Left ventricle myocardium inferior (tissue), 1 donor: ENCODE measurements around the gene PKP4. TPM values are rescaled to one million over a fixed set of nuclear protein-coding genes. Genes with fewer than 3 reads are reported as not detected.
A peak's percentile ranks its signal among the peaks of the same experiment; 100 is the strongest.

Experiments
- DNase-seq: peaks from one replicate; pipeline ENCODE4 v3.0.0-alpha.2; 2020
- H3K27ac ChIP-seq: fragments of 200-600 bp; replicated peaks from 2 replicates; pipeline ENCODE4 v1.8.0; 2021
- H3K27me3 ChIP-seq: fragments of 200-600 bp; 2 replicates; pipeline ENCODE4 v1.8.0; 2021; ENCODE audit warnings: low read depth
- H3K36me3 ChIP-seq: fragments of 200-600 bp; 2 replicates; pipeline ENCODE4 v1.8.0; 2021
- H3K4me1 ChIP-seq: fragments of 200-600 bp; 2 replicates; pipeline ENCODE4 v1.8.0; 2021
- H3K4me3 ChIP-seq: fragments of 200-600 bp; 2 replicates; pipeline ENCODE4 v1.8.0; 2021; ENCODE audit warnings: mild to moderate bottlenecking, moderate library complexity
- H3K9me3 ChIP-seq: fragments of 200-600 bp; replicated peaks from 2 replicates; pipeline ENCODE4 v1.8.0; 2021
- CTCF ChIP-seq: fragments of 200-600 bp; IDR thresholded peaks from 2 replicates; pipeline ENCODE4 v1.8.0; 2021; ENCODE audit warnings: antibody characterized with exemption, mild to moderate bottlenecking, borderline replicate concordance
- intact Hi-C: fragments of 100-400 bp; cut with micrococcal nuclease; formaldehyde crosslinking; loops from one replicate; pipeline ENCODE4 v1.11.0; 2022
- total RNA-seq: library from RNA; stranded (reverse); fragmentation: NEBNext Ultra II Directional; extraction: Animal tissue kit (Norgen Biotek cat#: 25700); gene quantifications from one replicate; pipeline ENCODE4 v1.2.1, GENCODE V29; 2021
- donor health status: DM: no; HTN: yes; CAD: no; lungs with severe emphysema.

PKP4 gene
- total RNA-seq, 1 donor from 2014 or later = 47.6 TPM

- no peak overlapping the region for H3K27ac ChIP-seq
- H3K27me3 ChIP-seq = no peaks in the 10 kb centered on the region
- DNase-seq = peak; percentile 68
- peaks cover 65% of the 10 kb centered on the region for H3K4me1 ChIP-seq
- no peaks in the 10 kb centered on the region for H3K36me3 ChIP-seq
- intact Hi-C loops = no loop called here
- H3K4me3 ChIP-seq = no peak overlapping the region
- H3K9me3 ChIP-seq = no peaks in the 10 kb centered on the region
- TF ChIP-seq CTCF = no peak
Observed at GRCh38 chr2:158501301-158501700, 44.5 kb downstream of the PKP4 start.

- intact Hi-C loops = no loop called here
- H3K36me3 ChIP-seq = no peaks in the 10 kb centered on the region
- peaks cover 71% of the 10 kb centered on the region for H3K4me1 ChIP-seq
- no peak for DNase-seq
- no peaks in the 10 kb centered on the region for H3K27me3 ChIP-seq
- TF ChIP-seq CTCF = no peak
- H3K27ac ChIP-seq = no peak overlapping the region
- H3K4me3 ChIP-seq = no peak overlapping the region
- H3K9me3 ChIP-seq = no peaks in the 10 kb centered on the region
Observed at GRCh38 chr2:158502974-158503373, 46.2 kb downstream of the PKP4 start.

- TF ChIP-seq CTCF = no peak
- Histone ChIP-seq H3K4me3 (no peak overlapping the region), H3K27ac (no peak overlapping the region), H3K27me3 (no peaks in the 10 kb centered on the region), H3K9me3 (no peaks in the 10 kb centered on the region), H3K4me1 (peaks cover 64% of the 10 kb centered on the region), H3K36me3 (no peaks in the 10 kb centered on the region)
- DNase-seq = no peak
- intact Hi-C loops = no loop called here
Observed at GRCh38 chr2:158504088-158504487, 47.3 kb downstream of the PKP4 start.

GRCh38 chr2:158505448-158505934 is 48.7 kb downstream of the PKP4 start:
- Histone ChIP-seq H3K9me3 (no peaks in the 10 kb centered on the region), H3K4me1 (peaks cover 61% of the 10 kb centered on the region), H3K27me3 (no peaks in the 10 kb centered on the region), H3K4me3 (no peak overlapping the region), H3K36me3 (no peaks in the 10 kb centered on the region), H3K27ac (no peak overlapping the region)
- no peak for TF ChIP-seq CTCF
- DNase-seq = no peak
- intact Hi-C loops = no loop called here

GRCh38 chr2:158507141-158507540 is 50.4 kb downstream of the PKP4 start:
- Histone ChIP-seq H3K27me3 (no peaks in the 10 kb centered on the region), H3K27ac (no peak overlapping the region), H3K4me1 (peaks cover 49% of the 10 kb centered on the region), H3K4me3 (no peak overlapping the region), H3K36me3 (no peaks in the 10 kb centered on the region), H3K9me3 (no peaks in the 10 kb centered on the region)
- no peak for DNase-seq
- intact Hi-C loops = no loop called here
- TF ChIP-seq CTCF = no peak

GRCh38 chr2:158507679-158508078 is 50.9 kb downstream of the PKP4 start:
- Histone ChIP-seq H3K9me3 (no peaks in the 10 kb centered on the region), H3K27me3 (no peaks in the 10 kb centered on the region), H3K27ac (no peak overlapping the region), H3K4me3 (no peak overlapping the region), H3K36me3 (no peaks in the 10 kb centered on the region), H3K4me1 (peaks cover 44% of the 10 kb centered on the region)
- intact Hi-C loops = no loop called here
- TF ChIP-seq CTCF = no peak
- DNase-seq = no peak
